NB4 (cell line): ENCODE data around the gene INPP5D.

Source experiments
- POLR2A ChIP-seq: IDR thresholded peaks from 2 replicates; pipeline ENCODE4 v1.6.1; 2011; ENCODE audit warnings: mild to moderate bottlenecking; ENCODE audit not compliant: insufficient read length; ENCODE audit errors: extremely low read depth
- TF ChIP-seq, protein P1 (sequence below): IDR thresholded peaks from one replicate; pipeline ENCODE4 v1.5.1; 2012; ENCODE audit warnings: low read depth, low read length

DNA sequence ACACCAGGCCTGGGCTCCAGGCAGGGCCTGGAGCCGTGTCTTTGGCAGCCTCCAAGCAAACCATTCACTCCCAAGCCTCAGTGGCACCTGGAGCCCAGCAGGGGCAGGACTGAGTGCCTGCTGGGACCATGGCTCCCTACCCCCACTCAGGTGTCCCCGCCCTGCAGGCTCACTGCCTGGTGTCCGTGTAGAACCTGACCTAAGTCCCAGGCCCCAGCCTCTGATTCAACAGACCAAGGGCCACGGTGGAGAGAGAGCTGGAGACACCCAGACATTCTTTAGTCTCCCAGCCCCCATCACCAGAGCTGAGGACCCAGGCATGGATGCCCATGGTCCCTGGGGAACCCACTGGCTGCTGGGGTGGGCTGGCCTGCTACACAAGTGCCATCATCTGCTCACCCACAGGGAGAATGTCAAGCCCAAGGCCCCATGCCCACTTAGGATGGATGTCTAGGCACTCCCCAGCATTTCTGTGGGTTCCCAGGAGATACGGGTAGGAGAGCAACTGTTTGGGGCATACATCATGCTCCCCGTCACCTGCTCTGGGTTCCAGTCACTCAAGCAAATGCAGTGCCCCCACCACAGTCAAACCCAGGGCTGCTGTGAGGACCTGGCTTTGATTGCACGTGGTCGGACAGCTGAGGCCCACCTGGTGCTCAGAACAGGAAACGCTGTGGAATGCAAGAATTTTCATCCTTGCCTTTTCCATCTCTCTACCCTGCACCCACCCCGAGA lies 148.4 kb downstream of the INPP5D start:
- TF ChIP-seq, protein P1, sequence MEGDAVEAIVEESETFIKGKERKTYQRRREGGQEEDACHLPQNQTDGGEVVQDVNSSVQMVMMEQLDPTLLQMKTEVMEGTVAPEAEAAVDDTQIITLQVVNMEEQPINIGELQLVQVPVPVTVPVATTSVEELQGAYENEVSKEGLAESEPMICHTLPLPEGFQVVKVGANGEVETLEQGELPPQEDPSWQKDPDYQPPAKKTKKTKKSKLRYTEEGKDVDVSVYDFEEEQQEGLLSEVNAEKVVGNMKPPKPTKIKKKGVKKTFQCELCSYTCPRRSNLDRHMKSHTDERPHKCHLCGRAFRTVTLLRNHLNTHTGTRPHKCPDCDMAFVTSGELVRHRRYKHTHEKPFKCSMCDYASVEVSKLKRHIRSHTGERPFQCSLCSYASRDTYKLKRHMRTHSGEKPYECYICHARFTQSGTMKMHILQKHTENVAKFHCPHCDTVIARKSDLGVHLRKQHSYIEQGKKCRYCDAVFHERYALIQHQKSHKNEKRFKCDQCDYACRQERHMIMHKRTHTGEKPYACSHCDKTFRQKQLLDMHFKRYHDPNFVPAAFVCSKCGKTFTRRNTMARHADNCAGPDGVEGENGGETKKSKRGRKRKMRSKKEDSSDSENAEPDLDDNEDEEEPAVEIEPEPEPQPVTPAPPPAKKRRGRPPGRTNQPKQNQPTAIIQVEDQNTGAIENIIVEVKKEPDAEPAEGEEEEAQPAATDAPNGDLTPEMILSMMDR = no peak
- peak; percentile 9 for TF ChIP-seq POLR2A
